Mucosa of descending colon (tissue), 3 donors: ENCODE measurements around the gene SLC38A6. TPM values are rescaled to one million over a fixed set of nuclear protein-coding genes. Genes with fewer than 3 reads are reported as not detected.

Experiments
- ATAC-seq: fragments of 200-7000 bp; cut with Tn5 transposase; one replicate; pipeline ENCODE4 v1.9.1; 2020; ENCODE audit warnings: mild to moderate bottlenecking, moderate library complexity
- DNase-seq, 3 donors: peaks; one replicate each; pipeline ENCODE4 v3.0.0-alpha.2; 2020
- H3K36me3 ChIP-seq: fragments of 200-600 bp; one replicate; pipeline ENCODE4 v1.8.0; 2021; ENCODE audit warnings: low read depth, mild to moderate bottlenecking
- H3K4me1 ChIP-seq: fragments of 200-600 bp; one replicate; pipeline ENCODE4 v1.8.0; 2021; ENCODE audit warnings: low read depth, mild to moderate bottlenecking
- H3K4me3 ChIP-seq: fragments of 200-600 bp; one replicate; pipeline ENCODE4 v1.8.0; 2021; ENCODE audit warnings: mild to moderate bottlenecking
- H3K9me3 ChIP-seq: fragments of 200-600 bp; one replicate; pipeline ENCODE4 v1.8.0; 2021; ENCODE audit warnings: mild to moderate bottlenecking
- CTCF ChIP-seq: fragments of 200-600 bp; IDR thresholded peaks from one replicate; pipeline ENCODE4 v1.8.0; 2022; ENCODE audit warnings: antibody characterized with exemption, mild to moderate bottlenecking
- intact Hi-C, 2 donors: fragments of 100-400 bp; cut with DNase I in 1 of 2; cut with micrococcal nuclease in 1 of 2; formaldehyde crosslinking; loops; one replicate each; pipeline versions ENCODE4 v1.11.0 to v1.11.1; 2022; cut with DNase I, micrococcal nuclease
- total RNA-seq, 3 donors: library from RNA; stranded (reverse); fragmentation: NEBNext Ultra II Directional in 2 of 3; extraction: Animal tissue kit (Norgen Biotek cat#: 25700) in 2 of 3; gene quantifications; one replicate each; pipeline versions ENCODE4 v1.2.1 to v1.2.4, GENCODE V29; 2021 to 2023
- donor health status: DM: no; HTN: no; CAD: no; lungs with moderate emphysema.
- donor health status: DM: no; HTN: no; CAD: no.
- donor health status: DM: no; HTN: yes; CAD: no.

SLC38A6 gene
- total RNA-seq, 3 donors from 2014 or later, result 7.4 to 13.6 (median 9.2) TPM

GRCh38 chr14:60981633-60982455 lies 799 bp downstream of the SLC38A6 start:
- DNase-seq (peak in 1 of 3 donors; percentile 10), ATAC-seq (no peak)
- H3K36me3 ChIP-seq, result no peaks in the 10 kb centered on the region
- no peak for TF ChIP-seq CTCF
- peaks cover 15% of the 10 kb centered on the region for H3K4me1 ChIP-seq
- H3K9me3 ChIP-seq, result no peaks in the 10 kb centered on the region
- intact Hi-C loops, result no loop called here
- peak overlapping the region; percentile 68 for H3K4me3 ChIP-seq

GRCh38 chr14:60984196-60984595 lies 3.2 kb downstream of the SLC38A6 start:
- DNase-seq (no peak), ATAC-seq (no peak)
- no peaks in the 10 kb centered on the region for H3K36me3 ChIP-seq
- H3K4me1 ChIP-seq, result peaks cover 15% of the 10 kb centered on the region
- intact Hi-C loops, result no loop called here
- H3K9me3 ChIP-seq, result no peaks in the 10 kb centered on the region
- H3K4me3 ChIP-seq, result no peak overlapping the region
- TF ChIP-seq CTCF, result no peak

- intact Hi-C loops, result no loop called here
- Histone ChIP-seq H3K9me3 (no peaks in the 10 kb centered on the region), H3K4me3 (no peak overlapping the region), H3K4me1 (peaks cover 7% of the 10 kb centered on the region), H3K36me3 (no peaks in the 10 kb centered on the region)
- DNase-seq (no peak), ATAC-seq (no peak)
- no peak for TF ChIP-seq CTCF
Measured at GRCh38 chr14:60986500-60986899, 5.5 kb downstream of the SLC38A6 start.

- no peaks in the 10 kb centered on the region for H3K36me3 ChIP-seq
- intact Hi-C loops, result no loop called here
Measured at GRCh38 chr14:60989599-60989998, 8.6 kb downstream of the SLC38A6 start.

DNA sequence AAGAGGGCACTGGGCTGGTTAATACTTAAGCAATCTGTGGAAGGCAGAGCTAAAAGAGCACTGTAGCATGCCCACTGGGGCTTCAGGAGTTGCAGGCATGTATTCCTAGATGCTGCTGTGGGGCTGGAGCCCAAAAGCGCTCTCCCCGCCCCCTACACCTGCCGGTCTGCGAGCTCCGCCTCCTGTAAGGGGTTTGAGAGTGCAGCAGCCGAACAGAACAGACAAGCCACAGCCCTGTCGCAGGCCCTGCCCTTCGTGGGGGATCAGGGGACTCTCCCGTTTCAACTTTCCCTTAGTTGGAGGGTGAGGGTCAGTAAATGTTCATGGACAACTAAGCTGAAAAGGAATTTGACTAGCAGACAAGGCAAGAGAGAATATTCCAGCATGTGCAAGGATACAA lies 17.6 kb downstream of the SLC38A6 start:
- DNase-seq, result no peak
- Histone ChIP-seq H3K36me3 (no peaks in the 10 kb centered on the region), H3K4me3 (no peak overlapping the region), H3K4me1 (no peaks in the 10 kb centered on the region), H3K9me3 (no peaks in the 10 kb centered on the region)
- no peak for TF ChIP-seq CTCF
- intact Hi-C loops, result no loop called here
- ATAC-seq, result no peak

More at GRCh38 chr14:60989599-60989998, 8.6 kb downstream of the SLC38A6 start:
- ATAC-seq (no peak), DNase-seq (no peak)
- no peak for TF ChIP-seq CTCF
- no peaks in the 10 kb centered on the region for H3K9me3 ChIP-seq
- H3K4me1 ChIP-seq, result no peaks in the 10 kb centered on the region
- no peak overlapping the region for H3K4me3 ChIP-seq
